ENCODE data around the gene DPEP2.

Gene DPEP2

GRCh38 chr16:67959536-67960329 is 39.6 kb downstream of the DPEP2 start:
- in situ Hi-C loops (cut with MboI; ENCODE audit: low sequenced_read_pairs), result no loop called here

- in situ Hi-C loops (cut with MboI; ENCODE audit: low sequenced_read_pairs), result no loop called here
These were observed 41.7 kb downstream of the DPEP2 start for GRCh38 chr16:67957622-67958021.

GRCh38 chr16:67954421-67955196 is 44.7 kb downstream of the DPEP2 start:
- in situ Hi-C loops (cut with MboI; ENCODE audit: low sequenced_read_pairs), result no loop called here

DNA sequence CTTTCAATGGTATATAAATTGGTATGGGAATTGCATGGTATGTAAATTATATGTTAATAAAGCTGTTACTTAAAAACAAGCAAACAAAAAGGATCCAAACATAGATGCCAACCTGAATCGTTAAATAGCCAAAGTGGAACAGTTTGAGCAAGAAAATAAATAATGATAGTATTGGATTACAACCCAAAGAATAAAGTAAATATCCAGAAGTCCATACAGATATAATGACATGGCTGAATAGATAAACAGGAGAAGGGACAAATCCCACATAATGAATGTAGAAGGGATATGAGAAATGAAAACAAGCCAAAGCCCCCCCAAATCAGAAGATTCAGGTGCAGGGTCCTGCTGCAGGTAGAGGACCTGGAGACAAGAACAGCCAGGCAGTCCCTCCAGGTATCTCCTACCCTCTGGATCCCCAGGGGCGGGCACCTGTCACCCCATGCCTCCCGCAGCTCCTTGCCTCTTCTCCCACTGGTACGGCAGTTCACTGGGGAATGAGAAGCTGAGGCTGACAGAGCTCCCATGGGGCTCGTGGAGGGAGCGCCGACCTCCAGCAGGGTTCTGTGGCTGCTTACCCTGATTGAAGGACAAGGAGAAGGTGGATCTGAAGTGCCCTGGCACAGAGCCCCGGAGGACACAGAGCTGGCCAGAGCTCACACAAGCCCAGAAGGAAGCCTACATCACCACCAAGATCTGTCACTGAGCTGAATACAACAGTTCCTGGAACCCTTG is 45.5 kb downstream of the DPEP2 start:
- in situ Hi-C loops (cut with MboI; ENCODE audit: low sequenced_read_pairs), result no loop called here

- in situ Hi-C loops (cut with MboI; ENCODE audit: low sequenced_read_pairs), result no loop called here
These were observed 47.8 kb downstream of the DPEP2 start for GRCh38 chr16:67951485-67951884.

DNA sequence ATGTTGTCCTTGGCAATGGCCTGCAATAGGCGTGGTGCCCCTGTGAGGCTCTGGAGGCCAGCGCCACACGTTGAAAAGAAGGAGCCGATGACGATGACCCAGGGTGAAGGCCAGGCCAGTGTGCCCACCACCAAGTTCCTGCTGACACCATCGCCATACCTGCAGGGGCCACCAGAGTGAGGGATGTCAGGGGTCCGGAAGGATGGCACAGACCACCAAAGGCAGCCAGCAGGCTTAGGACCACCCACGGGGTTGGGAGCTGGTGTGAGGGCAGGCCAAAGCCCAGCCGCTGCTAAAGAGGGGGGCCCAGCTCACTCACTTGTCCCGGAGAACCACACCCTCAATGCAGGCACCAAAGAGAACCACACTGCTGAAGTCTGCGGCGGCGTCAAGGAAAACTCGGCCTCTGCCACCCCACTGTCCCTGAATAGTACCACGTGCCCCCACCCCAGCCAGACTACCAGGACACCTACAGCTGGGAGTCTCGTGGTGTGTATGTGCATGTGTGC is 48.9 kb downstream of the DPEP2 start:
- in situ Hi-C loops (cut with MboI; ENCODE audit: low sequenced_read_pairs), result no loop called here

DNA sequence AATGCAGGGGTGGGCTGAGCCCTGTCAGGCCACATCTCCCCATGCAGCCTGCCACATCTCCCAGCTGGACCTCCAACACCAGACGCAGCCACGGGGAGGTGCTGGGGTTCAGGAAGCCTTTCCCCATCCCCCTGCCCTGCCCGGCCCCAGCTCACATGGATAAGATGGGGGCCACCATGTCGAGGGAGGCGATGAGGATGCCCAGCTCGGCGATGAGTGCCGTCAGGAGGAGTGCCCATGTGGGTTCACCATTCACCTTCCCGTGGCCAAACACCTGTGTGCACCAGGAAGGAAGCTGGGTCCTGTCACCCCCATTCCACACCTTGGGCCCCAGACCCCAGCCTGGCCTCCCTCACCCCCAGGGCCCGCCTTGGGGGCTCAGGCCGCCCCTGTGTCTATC is 49.6 kb downstream of the DPEP2 start:
- in situ Hi-C loops (cut with MboI; ENCODE audit: low sequenced_read_pairs), result no loop called here

- in situ Hi-C loops (cut with MboI; ENCODE audit: low sequenced_read_pairs), result no loop called here
These were observed 51.3 kb downstream of the DPEP2 start for GRCh38 chr16:67948015-67948414.

- in situ Hi-C loops (cut with MboI; ENCODE audit: low sequenced_read_pairs), result no loop called here
These were observed 52.2 kb downstream of the DPEP2 start for GRCh38 chr16:67946966-67947558.

DNA sequence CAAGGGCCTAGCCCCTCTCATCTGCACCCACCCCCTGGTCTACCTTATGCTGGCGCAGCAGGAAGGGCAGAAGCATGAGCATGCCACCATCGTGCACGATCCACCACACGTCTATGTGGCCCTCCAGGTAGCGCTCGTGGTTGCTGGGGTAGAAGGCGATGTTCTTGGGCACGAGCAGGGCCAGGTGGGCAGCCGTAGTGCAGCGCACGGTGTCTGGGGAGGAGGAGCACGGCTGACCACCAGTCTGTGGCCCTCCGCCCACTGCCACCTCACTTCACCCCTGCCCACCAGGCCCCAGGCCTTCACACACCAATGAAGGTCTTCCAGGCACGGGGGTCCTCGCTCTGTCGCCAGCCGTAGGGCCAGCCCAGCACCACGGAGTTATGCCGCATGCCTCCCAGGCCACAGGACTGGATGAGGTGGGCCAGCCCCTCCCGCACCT is 53.1 kb downstream of the DPEP2 start:
- in situ Hi-C loops (cut with MboI; ENCODE audit: low sequenced_read_pairs), result no loop called here

DNA sequence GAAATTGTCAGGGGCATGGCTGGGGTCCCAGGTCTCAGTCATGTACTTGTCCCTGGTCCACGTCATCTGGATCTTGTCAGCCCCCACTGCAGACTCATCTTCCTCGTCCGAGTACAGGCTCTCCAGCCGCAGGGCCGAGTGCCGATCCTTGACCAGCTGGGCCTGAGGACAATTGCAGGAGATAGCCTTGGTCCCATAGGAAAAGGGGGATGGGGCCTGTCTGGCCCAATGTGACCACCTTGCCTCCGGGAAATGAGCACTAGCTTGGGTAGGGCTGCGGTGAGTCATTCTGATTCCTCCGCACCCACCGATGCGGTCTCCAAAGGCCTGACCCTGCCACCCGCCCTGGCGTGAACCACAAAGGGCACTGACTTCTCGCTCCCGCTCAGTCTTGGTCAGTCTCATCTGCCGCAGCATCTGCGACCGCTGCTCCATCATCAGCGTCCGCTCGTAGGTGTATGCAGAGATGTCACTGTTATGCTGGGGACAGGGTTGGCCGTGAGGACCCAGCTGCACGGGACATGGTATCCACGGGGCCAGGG is 53.8 kb downstream of the DPEP2 start:
- in situ Hi-C loops (cut with MboI; ENCODE audit: low sequenced_read_pairs), result no loop called here

- in situ Hi-C loops (cut with MboI; ENCODE audit: low sequenced_read_pairs), result no loop called here
These were observed 54.4 kb downstream of the DPEP2 start for GRCh38 chr16:67944690-67945391.

DNA sequence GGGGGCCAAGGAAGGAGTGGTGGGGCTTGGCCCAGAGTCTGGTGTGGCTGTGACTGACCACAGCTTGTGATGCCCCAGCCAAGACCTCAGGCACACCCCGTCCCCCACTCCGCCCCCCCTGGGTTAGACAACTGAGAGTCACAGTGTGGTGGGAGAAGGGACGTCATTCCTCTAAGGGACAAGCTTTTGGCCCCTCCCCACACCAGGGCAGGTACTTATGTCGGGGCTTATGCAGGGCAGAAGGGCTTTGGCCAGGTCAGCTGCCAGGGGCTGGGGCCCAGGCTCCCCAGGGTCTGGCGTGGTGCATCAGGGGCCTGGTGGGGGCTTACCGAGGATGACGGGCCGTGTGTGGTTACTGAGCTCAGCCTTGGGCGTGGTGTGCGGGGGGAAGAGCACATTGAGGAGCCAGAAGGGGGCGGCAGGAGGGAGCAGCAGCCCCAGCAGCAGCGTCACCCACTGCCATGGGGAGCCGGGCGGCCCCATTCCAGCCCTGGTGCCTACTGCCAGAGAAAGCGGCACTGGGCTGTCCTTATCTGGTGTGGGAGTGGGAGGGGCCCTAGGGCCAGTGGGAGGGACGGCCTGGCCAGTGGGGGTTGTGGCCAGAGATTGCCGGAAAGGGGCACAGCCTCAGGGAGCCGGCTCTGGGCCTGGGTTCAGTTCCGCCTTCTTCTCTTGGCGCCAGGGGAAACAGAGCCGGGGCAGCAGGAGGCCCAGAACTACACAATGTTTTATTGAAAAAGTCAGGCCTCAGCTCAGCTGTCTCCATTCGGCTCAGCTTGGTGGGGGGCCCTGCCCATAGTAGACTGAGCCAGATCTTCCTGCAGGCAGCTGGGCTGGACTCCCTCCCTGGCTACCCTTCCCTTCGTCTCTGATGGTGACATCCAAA is 55.4 kb downstream of the DPEP2 start, which contains the start of gene LCAT:
Gene LCAT, minus strand, starts transcription at position 502 of the 886 bp plus-strand sequence. Its CDS starts 19 bp downstream, at position 483.
- in situ Hi-C loops (cut with MboI; ENCODE audit: low sequenced_read_pairs), result no loop called here

GRCh38 chr16:67943256-67943618 is 56.0 kb downstream of the DPEP2 start:
- in situ Hi-C loops (cut with MboI; ENCODE audit: low sequenced_read_pairs), result no loop called here

DNA sequence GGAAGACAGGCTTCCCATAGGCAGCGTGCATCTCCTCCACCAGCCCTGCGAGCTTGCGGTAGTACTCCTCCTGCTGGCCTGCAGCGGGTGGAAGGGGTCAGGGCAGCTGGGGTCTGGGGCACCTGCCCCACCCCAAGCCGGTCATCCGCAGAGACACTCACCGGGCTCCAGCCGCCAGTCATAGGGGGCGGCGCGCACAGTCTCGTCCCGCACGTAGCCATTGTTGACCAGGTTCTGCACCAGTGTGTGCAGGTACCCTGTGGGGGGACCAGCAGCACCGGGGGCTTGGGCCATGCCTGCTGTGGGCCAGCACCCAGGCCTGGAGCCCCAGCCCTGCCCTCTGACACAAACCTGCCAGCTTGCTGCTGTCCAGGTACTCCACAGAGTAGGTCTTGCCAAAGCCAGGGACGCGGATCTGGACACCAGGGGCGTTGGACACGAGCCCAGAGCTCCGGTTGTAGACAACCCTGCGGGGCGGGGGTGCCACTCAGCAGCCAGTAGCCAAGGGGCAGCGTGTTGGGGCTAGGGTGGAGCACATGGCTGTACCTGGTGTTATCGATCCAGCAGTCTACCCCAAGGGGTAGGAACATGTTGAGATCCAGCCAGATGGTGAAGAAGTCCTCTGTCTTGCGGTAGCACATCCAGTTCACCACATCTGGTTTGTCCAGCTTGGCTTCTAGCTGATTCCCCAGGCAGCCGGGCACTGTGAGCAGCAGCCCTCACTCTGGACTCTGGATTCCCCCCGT is 56.6 kb downstream of the DPEP2 start:
- in situ Hi-C loops (cut with MboI; ENCODE audit: low sequenced_read_pairs), result no loop called here

GRCh38 chr16:67942200-67942509 is 57.1 kb downstream of the DPEP2 start:
- in situ Hi-C loops (cut with MboI; ENCODE audit: low sequenced_read_pairs), result no loop called here

- in situ Hi-C loops (cut with MboI; ENCODE audit: low sequenced_read_pairs), result no loop called here
These were observed 57.6 kb downstream of the DPEP2 start for GRCh38 chr16:67941469-67942199.

All from HL-60/S4 treated with phorbol 12-myristate 13-acetate at 8.2 ng/mL for 4 days and 3 days (cell line).